A549 (cell line): Measurements from ENCODE around the gene WDFY1. TPM values are rescaled to one million over a fixed set of nuclear protein-coding genes. Genes with fewer than 3 reads are reported as not detected.
A peak's percentile ranks its signal among the peaks of the same experiment; 100 is the strongest.

Source experiments
- ATAC-seq, 2 experiments: fragments of 200-7000 bp in 1 of 2; fragments of >200 bp in 1 of 2; cut with Nextera tagmentation in 1 of 2; cut with Tn5 transposase in 1 of 2; 3 replicates each; pipeline versions ENCODE4 v1.8.0 to v1.9.1; 2018 to 2020; ENCODE audit warnings: mild to moderate bottlenecking in 1 of 2, moderate library complexity in 1 of 2
- CTCF ChIA-PET: fragments of 300-600 bp; sonication (Branson Sonifier 250); formaldehyde crosslinking; extraction: SDS; loops from one replicate; lab custom pipeline; 2021; ENCODE audit warnings: antibody characterized with exemption, inconsistent platforms; lab: Yijun Ruan, JAX
- POLR2A ChIA-PET: fragments of 350-600 bp; formaldehyde crosslinking; extraction: SDS; loops from one replicate; lab custom pipeline; 2021; ENCODE audit warnings: antibody characterized with exemption, inconsistent platforms; lab: Yijun Ruan, JAX
- DNase-seq, 2 experiments: peaks; one replicate each; pipeline versions ENCODE4 v3.0.0 to v3.0.0-alpha.2; 2011 to 2016; ENCODE audit warnings: low read depth in 1 of 2, low spot score in 1 of 2
- FAIRE-seq: peaks from 2 replicates; lab custom pipeline; 2011; peaks lifted over from hg19 to GRCh38; lab: Jason Lieb, UNC
- H3K27ac ChIP-seq, 2 experiments: fragments of >200 bp; sonication (Bioruptor Twin); formaldehyde crosslinking; 3 replicates each; pipeline ENCODE4 v1.5.1; 2016 to 2017
- H3K4me1 ChIP-seq: fragments of >200 bp; sonication (Bioruptor Twin); formaldehyde crosslinking; 3 replicates; pipeline ENCODE4 v1.6.1; 2016
- H3K4me2 ChIP-seq: fragments of >200 bp; sonication (Bioruptor Twin); formaldehyde crosslinking; 3 replicates; pipeline ENCODE4 v1.6.1; 2016
- H3K4me3 ChIP-seq: fragments of >200 bp; sonication (Bioruptor Twin); formaldehyde crosslinking; 3 replicates; pipeline ENCODE4 v1.5.1; 2016
- H3K9me3 ChIP-seq: fragments of >200 bp; sonication (Bioruptor Twin); formaldehyde crosslinking; 3 replicates; pipeline ENCODE4 v1.6.1; 2016
- BCL3 ChIP-seq: fragments of >200 bp; sonication (Bioruptor Twin); formaldehyde crosslinking; IDR thresholded peaks from 3 replicates; pipeline ENCODE4 v1.6.1; 2016
- BHLHE40 ChIP-seq: IDR thresholded peaks from 2 replicates; pipeline ENCODE4 v1.6.1; 2012; ENCODE audit warnings: low read depth, low read length, inconsistent platforms
- CBX2 ChIP-seq: fragments of 200-600 bp; sonication (generic); IDR thresholded peaks from 2 replicates; pipeline ENCODE4 v1.6.1; 2016; ENCODE audit warnings: low read depth, mild to moderate bottlenecking, borderline replicate concordance
- CBX8 ChIP-seq: fragments of 200-600 bp; sonication (generic); IDR thresholded peaks from 2 replicates; pipeline ENCODE4 v1.6.1; 2016
- CHD4 ChIP-seq: fragments of 200-600 bp; sonication (generic); IDR thresholded peaks from 2 replicates; pipeline ENCODE4 v1.6.1; 2016; ENCODE audit warnings: antibody characterized with exemption, mild to moderate bottlenecking, borderline replicate concordance
- EHF ChIP-seq: fragments of 250-450 bp; sonication (Bioruptor Pico); IDR thresholded peaks from 2 replicates; pipeline ENCODE4 v1.5.0; 2020; ENCODE audit warnings: mild to moderate bottlenecking
- EP300 ChIP-seq, 2 experiments: fragments of >200 bp; sonication (Bioruptor Twin); formaldehyde crosslinking; IDR thresholded peaks; 2 replicates in 1 of 2; 3 replicates in 1 of 2; pipeline ENCODE4 v1.6.1; 2016 to 2017
- FOSB ChIP-seq: fragments of 250-450 bp; sonication (Bioruptor Pico); IDR thresholded peaks from 2 replicates; pipeline ENCODE4 v1.5.0; 2020; ENCODE audit warnings: mild to moderate bottlenecking, moderate library complexity
- GATA3 ChIP-seq: IDR thresholded peaks from 2 replicates; pipeline ENCODE4 v1.6.1; 2012; ENCODE audit warnings: borderline replicate concordance
- HES2 ChIP-seq: fragments of >200 bp; sonication (Bioruptor Twin); formaldehyde crosslinking; IDR thresholded peaks from 2 replicates; pipeline ENCODE4 v1.6.1; 2016
- HEYL ChIP-seq: fragments of 250-450 bp; sonication (Bioruptor Pico); IDR thresholded peaks from 2 replicates; pipeline ENCODE4 v1.8.0; 2021; ENCODE audit warnings: mild to moderate bottlenecking, moderate library complexity
- HOXB5 ChIP-seq: fragments of 250-450 bp; sonication (Bioruptor Pico); IDR thresholded peaks from 2 replicates; pipeline ENCODE4 v1.5.0; 2020; ENCODE audit warnings: mild to moderate bottlenecking, moderate library complexity
- KDM1A ChIP-seq: fragments of 200-600 bp; sonication (generic); IDR thresholded peaks from 2 replicates; pipeline ENCODE4 v1.6.1; 2016; ENCODE audit warnings: low read depth, mild to moderate bottlenecking
- MAFK ChIP-seq: fragments of 450-650 bp; IDR thresholded peaks from 2 replicates; pipeline ENCODE4 v1.6.1; 2014; ENCODE audit not compliant: partially characterized antibody
- MAZ ChIP-seq: fragments of 150-350 bp; IDR thresholded peaks from 2 replicates; pipeline ENCODE4 v1.6.1; 2014; ENCODE audit warnings: antibody characterized with exemption, low read depth, low read length, borderline replicate concordance
- NFE2L2 ChIP-seq: fragments of 150-350 bp; conservative IDR thresholded peaks from 2 replicates; pipeline ENCODE4 v1.6.1; 2014; ENCODE audit warnings: low read length
- NPAS2 ChIP-seq: fragments of 250-450 bp; sonication (Bioruptor Pico); IDR thresholded peaks from 2 replicates; pipeline ENCODE4 v1.8.0; 2022; ENCODE audit warnings: mild to moderate bottlenecking, moderate library complexity, borderline replicate concordance
- NR3C1 ChIP-seq: fragments of >200 bp; sonication (Bioruptor Twin); formaldehyde crosslinking; IDR thresholded peaks from 3 replicates; pipeline ENCODE4 v1.6.1; 2017
- PBX3 ChIP-seq: IDR thresholded peaks from 2 replicates; pipeline ENCODE4 v1.6.1; 2012
- RAD21 ChIP-seq, 2 experiments: fragments of >200 bp in 1 of 2; sonication (Bioruptor Twin) in 1 of 2; formaldehyde crosslinking in 1 of 2; IDR thresholded peaks in 1 of 2; conservative IDR thresholded peaks in 1 of 2; 2 replicates in 1 of 2; 3 replicates in 1 of 2; pipeline ENCODE4 v1.6.1; 2012 to 2018; ENCODE audit warnings: inconsistent platforms in 1 of 2
- RFX5 ChIP-seq: fragments of 450-650 bp; IDR thresholded peaks from 2 replicates; pipeline ENCODE4 v1.7.1; 2014; ENCODE audit warnings: antibody characterized with exemption, mild to moderate bottlenecking, moderate library complexity
- SMC3 ChIP-seq: fragments of >200 bp; sonication (Bioruptor Twin); formaldehyde crosslinking; IDR thresholded peaks from 3 replicates; pipeline ENCODE4 v1.6.1; 2018; ENCODE audit warnings: inconsistent platforms
- ZFP36 ChIP-seq: fragments of 450-650 bp; IDR thresholded peaks from 2 replicates; pipeline ENCODE4 v1.6.1; 2014; ENCODE audit warnings: borderline replicate concordance; ENCODE audit not compliant: partially characterized antibody
- WGBS: methylation state at CpG from one replicate; pipeline ENCODE4 v1.1.6; 2017; ENCODE audit errors: missing lambda C conversion rate; 5-methylcytosine and 5-hydroxymethylcytosine counted together
- polyA plus RNA-seq, 4 experiments: library from polyadenylated mRNA; depleted of rRNA in 3 of 4; stranded (reverse); fragments of >200 nt; fragmentation: RNase III in 1 of 4; extraction: RNeasy Plus Mini Kit Qiagen cat#74134 plus additional on column Dnase treatment in 1 of 4; gene quantifications; 2 replicates in 3 of 4; 3 replicates in 1 of 4; pipeline ENCODE4 v1.2.3, GENCODE V29; 2011 to 2017

Gene WDFY1
- polyA plus RNA-seq, 2 of the 4 experiments (the other 2 are of a cell fraction): 38.7 to 70.8 TPM

GRCh38 chr2:223905996-223906395, 39.1 kb downstream of the WDFY1 start:
- TF ChIP-seq PBX3: no peak
- no peak for TF ChIP-seq MAZ
- no peak for TF ChIP-seq BCL3
- TF ChIP-seq CHD4: no peak
- TF ChIP-seq EP300 (IDR thresholded peaks at IDR 0.05): no peak
- no peak for TF ChIP-seq CBX2
- TF ChIP-seq KDM1A: no peak
- TF ChIP-seq HOXB5: no peak
- no peak for TF ChIP-seq ZFP36
- no peak for TF ChIP-seq RFX5
- no peak for TF ChIP-seq NR3C1
- TF ChIP-seq FOSB (CRISPR knock-in tag): no peak
- TF ChIP-seq HEYL (CRISPR knock-in tag): no peak
- no peak for TF ChIP-seq BHLHE40
- TF ChIP-seq SMC3: no peak
- no peak for TF ChIP-seq CBX8
- TF ChIP-seq EHF (CRISPR knock-in tag): no peak
- TF ChIP-seq GATA3: no peak
- no peak for TF ChIP-seq HES2
- Histone ChIP-seq H3K4me1 (peaks cover 27% of the 10 kb centered on the region), H3K9me3 (no peaks in the 10 kb centered on the region), H3K4me3 (no peak overlapping the region), H3K27ac (no peak overlapping the region), H3K4me2 (no peak overlapping the region)
- DNase-seq (no peak), ATAC-seq (no peak), FAIRE-seq (no peak)
- CTCF ChIA-PET: no interaction called here
- 92% methylated on average over 2 of the region's 2 CpGs for WGBS
- POLR2A ChIA-PET: no interaction called here

- Histone ChIP-seq H3K4me2 (no peak overlapping the region), H3K4me3 (no peak overlapping the region), H3K27ac (no peak overlapping the region), H3K9me3 (no peaks in the 10 kb centered on the region), H3K4me1 (no peaks in the 10 kb centered on the region)
- TF ChIP-seq NPAS2 (CRISPR knock-in tag) (no peak), SMC3 (peak; percentile 13; the same call in 1 of the 3 replicates), NFE2L2 (no peak), MAFK (peak; percentile 75), EP300 (IDR thresholded peaks at IDR 0.05) (no peak), PBX3 (no peak), RAD21 (conservative IDR thresholded peaks at IDR 0.05 in 1 of 2, IDR thresholded peaks at IDR 0.05 in 1 of 2) (peak; percentile 17 to 36; a peak in 2 of 5 replicates)
- peak; percentile 47 to 69; a peak in 4 of 6 replicates for ATAC-seq
- ChIA-PET POLR2A (no interaction called here), CTCF (interaction anchor here (0.9 to 1.1 kb wide), 2 partner anchors 11 to 31 kb away, joined by 5 read pairs; no protein-coding TSS in a partner anchor)
- no peak for FAIRE-seq
- WGBS: 62% methylated on average over 2 of the region's 2 CpGs
- peak in 1 of 2 experiments; percentile 21 for DNase-seq
Measured at GRCh38 chr2:223901854-223902253, 43.3 kb downstream of the WDFY1 start.
